C4-2B (cell line): ENCODE results near the gene AP3S2.

ENCODE experiments used
- H3K27ac ChIP-seq: fragments of 450-650 bp; 2 replicates; pipeline ENCODE4 v1.5.1; 2017
- ZFX ChIP-seq: fragments of 450-650 bp; IDR thresholded peaks from 2 replicates; pipeline ENCODE4 v1.6.1; 2017
- TF ChIP-seq, protein P1 (sequence below): fragments of 450-650 bp; conservative IDR thresholded peaks from 2 replicates; pipeline ENCODE4 v1.5.1; 2017; ENCODE audit warnings: mild to moderate bottlenecking

The AP3S2 gene

DNA sequence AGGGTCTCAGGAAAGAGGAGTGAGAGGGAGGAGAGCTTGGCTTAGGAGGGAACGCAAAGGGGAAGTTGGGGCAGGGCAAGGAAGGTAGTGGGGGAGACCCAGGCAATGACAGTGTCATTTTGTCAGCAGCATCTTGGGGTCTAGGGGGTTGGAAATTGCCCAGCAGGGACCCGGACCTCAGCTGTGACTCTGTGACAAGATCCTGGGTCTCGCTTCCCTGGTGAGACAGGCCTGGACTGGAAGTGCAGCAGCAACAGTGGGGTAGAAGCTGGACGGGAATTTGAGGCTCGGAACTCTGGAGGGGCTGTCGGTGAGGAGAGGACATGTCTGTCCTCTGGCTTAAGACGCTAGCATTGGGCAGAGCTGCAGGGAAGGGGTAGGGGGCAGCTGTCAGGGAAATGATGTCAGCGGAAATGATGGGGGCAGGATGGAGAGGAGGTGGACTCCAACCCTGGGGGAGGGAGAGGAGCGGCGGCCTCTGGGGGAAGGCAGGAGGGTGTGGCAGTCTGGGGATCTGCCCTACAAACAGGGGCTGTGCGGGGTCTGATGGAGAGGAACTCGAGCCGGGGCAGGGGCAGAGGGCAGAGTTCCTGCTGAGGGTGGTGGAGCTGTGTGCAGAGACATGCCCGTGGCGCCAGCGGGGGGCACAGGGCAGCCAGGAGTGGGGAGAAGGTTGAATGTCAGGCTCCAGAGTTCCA is 91.4 kb downstream of the AP3S2 start:
- TF ChIP-seq, protein P1, sequence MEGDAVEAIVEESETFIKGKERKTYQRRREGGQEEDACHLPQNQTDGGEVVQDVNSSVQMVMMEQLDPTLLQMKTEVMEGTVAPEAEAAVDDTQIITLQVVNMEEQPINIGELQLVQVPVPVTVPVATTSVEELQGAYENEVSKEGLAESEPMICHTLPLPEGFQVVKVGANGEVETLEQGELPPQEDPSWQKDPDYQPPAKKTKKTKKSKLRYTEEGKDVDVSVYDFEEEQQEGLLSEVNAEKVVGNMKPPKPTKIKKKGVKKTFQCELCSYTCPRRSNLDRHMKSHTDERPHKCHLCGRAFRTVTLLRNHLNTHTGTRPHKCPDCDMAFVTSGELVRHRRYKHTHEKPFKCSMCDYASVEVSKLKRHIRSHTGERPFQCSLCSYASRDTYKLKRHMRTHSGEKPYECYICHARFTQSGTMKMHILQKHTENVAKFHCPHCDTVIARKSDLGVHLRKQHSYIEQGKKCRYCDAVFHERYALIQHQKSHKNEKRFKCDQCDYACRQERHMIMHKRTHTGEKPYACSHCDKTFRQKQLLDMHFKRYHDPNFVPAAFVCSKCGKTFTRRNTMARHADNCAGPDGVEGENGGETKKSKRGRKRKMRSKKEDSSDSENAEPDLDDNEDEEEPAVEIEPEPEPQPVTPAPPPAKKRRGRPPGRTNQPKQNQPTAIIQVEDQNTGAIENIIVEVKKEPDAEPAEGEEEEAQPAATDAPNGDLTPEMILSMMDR: no peak
- no peak for TF ChIP-seq ZFX

DNA sequence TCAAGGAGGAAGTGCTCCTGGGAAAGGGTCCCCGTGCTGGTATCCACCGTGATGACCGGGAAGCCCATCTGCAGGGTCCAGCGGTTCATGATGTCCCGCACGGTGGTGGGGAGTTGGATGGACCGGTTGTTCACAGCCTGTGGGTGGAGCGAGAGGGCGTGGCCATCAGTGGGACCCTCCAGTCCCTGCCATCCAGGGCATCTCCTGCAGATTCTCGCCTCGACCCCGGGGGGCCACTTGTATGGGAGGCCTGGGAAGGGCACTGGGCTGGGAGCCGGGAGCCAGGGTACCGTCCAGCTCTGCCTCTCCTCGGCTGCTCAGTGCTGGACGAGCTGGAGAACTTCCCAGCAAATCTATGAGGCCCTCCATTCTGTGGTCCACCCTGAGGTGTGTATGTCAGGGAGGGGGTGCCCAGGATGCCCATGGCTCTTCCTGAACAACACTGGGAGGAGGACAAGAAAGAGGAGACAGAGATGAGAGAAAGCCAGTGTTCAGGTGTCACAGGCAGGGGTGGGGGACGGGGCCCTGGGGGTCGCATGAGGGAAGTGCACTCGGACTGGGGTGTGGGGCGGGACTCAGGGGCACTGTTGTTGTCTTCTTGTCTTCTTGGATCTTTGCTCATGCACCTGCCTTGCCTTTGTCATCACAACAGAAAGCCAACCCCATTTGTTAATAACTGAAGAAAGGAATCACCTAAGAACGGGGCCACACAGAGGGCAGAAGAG is 92.2 kb downstream of the AP3S2 start:
- H3K27ac ChIP-seq: no peak overlapping the region
- TF ChIP-seq, protein P1: no peak
- no peak for TF ChIP-seq ZFX

More for the DNA sequence above, 91.4 kb downstream of the AP3S2 start:
- no peak overlapping the region for H3K27ac ChIP-seq

DNA sequence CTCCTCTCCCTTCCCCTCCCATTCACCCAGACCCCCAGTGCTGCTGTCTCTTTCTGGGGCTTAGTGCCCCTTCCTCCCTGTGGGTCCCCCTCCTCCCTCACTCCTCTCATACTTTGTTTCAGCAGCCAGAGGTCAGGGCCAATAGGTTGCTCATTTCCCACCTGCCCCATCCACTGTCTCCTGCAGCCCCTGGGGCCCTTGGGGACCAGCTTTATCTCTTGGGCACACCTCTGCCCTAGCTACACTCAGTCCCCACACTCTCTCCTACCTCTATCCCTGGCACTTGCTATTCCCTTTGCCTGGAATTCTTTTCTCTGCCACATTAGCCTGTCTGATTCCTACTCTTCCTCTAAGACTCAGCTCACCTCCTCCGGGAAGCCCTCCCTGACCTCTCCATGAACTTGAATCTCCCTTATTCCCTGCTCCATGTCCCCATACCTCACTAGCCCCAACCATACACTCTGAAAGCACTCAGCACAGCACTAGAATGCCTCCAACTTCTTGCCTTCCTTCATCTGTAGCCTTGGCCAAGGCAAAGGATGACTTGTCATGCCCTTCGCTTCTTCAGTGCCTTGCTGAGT is 93.8 kb downstream of the AP3S2 start:
- no peak overlapping the region for H3K27ac ChIP-seq
- no peak for TF ChIP-seq ZFX
- TF ChIP-seq, protein P1: no peak

DNA sequence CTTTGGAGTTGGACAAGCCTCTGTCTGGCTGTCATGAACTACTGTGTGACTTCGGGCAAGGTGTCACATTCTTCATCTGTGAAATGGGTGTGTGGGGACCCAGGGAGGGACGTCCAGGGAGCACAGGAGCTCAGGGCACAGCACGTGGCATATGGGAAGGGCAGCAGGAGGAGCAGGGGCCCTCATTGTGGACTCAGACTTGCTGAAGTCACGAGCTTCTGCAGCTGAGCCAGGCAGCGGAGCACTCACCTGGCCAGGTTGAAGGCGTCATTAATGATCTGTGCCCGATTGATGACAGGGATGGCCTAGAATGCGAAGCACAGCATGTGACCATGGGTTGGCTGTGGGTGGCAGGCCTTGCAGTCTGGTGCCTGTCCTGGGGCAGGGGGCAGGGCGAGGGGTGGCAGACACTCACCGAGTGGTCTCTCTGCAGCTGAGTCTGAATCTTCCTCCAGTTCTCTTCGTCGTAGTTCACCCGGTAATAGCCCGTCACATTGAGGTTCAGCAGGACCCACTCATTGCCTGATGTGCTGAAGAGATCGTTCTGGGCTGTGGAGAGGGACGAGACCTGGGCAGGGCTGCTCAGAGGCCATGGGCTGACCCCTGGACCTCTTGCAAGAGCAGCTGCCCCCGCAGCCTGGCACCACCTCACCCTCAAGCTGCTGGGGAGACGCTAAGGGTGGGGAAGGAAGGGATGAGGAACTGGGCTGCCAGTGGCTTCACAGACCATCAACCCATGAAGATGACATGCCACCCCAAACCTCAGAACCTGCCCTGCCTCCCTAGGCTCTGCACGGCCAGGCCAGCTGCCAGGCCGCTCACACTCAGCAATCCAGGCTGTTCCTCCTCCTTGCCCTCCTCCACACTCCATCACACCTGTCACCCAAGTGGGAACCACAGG is 94.5 kb downstream of the AP3S2 start:
- no peak for TF ChIP-seq ZFX
- TF ChIP-seq, protein P1: no peak
- no peak overlapping the region for H3K27ac ChIP-seq

DNA sequence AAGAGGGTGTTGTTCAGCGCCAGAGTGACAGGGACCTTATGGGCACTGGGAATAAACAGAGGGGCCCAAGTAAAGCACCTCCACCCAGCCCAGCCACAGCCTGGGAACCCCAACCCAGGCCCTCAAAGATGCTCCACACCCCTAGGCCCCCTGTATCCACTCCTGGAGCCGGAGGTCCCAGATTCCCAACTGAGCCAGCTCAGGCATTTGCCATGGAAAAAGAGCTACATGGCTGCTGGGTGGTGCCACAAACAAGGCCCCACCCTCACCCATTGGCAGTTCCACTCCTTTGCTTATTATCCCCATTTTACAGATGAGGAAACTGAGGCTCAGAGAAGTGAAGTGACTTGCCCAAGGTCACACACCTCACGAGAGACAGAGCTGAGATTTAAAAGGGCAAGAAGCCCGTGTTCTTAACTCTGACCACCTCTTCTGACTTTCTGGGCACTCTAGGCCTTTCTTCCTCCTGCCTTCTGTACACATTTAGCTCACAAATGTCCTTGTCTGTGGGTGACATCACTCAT is 96.1 kb downstream of the AP3S2 start:
- H3K27ac ChIP-seq: no peak overlapping the region
- TF ChIP-seq ZFX: no peak
- TF ChIP-seq, protein P1: no peak

DNA sequence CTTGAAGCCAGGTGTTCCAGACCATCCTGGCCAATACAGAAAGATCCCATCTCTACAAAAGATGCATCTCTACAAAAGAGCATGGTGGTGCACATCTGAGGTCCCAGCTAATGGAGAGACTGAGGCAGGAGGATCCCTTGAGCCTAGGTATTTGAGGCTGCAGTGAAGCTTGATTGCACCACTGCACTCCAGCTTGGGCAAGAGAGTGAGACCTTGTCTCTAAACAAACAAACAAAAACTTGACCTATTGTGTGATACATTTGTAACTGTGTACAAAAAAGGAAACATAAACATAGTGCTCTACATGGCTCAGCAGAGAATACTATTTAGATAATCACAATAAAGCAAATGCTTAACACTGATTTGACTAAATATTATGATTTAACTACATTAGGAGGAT is 97.8 kb downstream of the AP3S2 start:
- no peak overlapping the region for H3K27ac ChIP-seq
- no peak for TF ChIP-seq ZFX
- TF ChIP-seq, protein P1: no peak
